ENCODE data around the gene TYSND1. TPM values are rescaled to one million over a fixed set of nuclear protein-coding genes. Genes with fewer than 3 reads are reported as not detected.
"Not testable (repeated sequence)": the region's sequence is repeated elsewhere in the genome, so short reads cannot be mapped to it uniquely, and the experiment has no call there.

The TYSND1 gene
- polyA plus RNA-seq, 2 of the 4 experiments (the other 2 are of a cell fraction) = 10.9 to 20.7 TPM

DNA sequence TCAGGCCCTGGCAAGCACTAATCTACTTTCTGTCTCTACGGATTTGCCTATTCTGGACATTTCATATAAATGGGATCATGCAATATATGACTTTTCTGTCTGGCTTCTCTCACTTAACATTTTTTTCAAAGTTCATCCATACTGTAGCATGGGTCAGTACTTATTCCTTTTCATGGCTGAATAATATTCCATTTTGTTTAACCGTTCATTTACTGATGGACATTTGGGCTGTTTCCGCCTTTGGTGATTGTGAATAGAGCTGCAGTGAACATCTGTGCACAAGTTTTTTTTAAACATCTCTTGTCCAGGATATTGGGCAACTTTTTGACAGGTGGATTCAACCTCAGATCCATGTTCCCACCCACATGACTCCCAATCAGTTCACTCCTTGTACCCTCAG lies 44.8 kb downstream of the TYSND1 start (continued):
- no peak for TF ChIP-seq BCL3 (IDR thresholded peaks at IDR 0.05)
- TF ChIP-seq ZFP36 (IDR thresholded peaks at IDR 0.05; ENCODE audit: borderline replicate concordance, partially characterized antibody) = no peak
- no peak for TF ChIP-seq EHF (CRISPR knock-in tag; IDR thresholded peaks at IDR 0.05)
- no peak for TF ChIP-seq KDM5A (IDR thresholded peaks at IDR 0.05)
- TF ChIP-seq POLR2AphosphoS2 (conservative IDR thresholded peaks at IDR 0.05; ENCODE audit: low read length) = no peak
- TF ChIP-seq ZC3H11A (IDR thresholded peaks at IDR 0.05) = no peak
- no peak for TF ChIP-seq EP300 (IDR thresholded peaks at IDR 0.05)
- no peak for TF ChIP-seq HEYL (CRISPR knock-in tag; IDR thresholded peaks at IDR 0.05)
- TF ChIP-seq, protein P1, sequence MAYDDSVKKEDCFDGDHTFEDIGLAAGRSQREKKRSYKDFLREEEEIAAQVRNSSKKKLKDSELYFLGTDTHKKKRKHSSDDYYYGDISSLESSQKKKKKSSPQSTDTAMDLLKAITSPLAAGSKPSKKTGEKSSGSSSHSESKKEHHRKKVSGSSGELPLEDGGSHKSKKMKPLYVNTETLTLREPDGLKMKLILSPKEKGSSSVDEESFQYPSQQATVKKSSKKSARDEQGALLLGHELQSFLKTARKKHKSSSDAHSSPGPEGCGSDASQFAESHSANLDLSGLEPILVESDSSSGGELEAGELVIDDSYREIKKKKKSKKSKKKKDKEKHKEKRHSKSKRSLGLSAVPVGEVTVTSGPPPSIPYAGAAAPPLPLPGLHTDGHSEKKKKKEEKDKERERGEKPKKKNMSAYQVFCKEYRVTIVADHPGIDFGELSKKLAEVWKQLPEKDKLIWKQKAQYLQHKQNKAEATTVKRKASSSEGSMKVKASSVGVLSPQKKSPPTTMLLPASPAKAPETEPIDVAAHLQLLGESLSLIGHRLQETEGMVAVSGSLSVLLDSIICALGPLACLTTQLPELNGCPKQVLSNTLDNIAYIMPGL (CRISPR knock-in tag; IDR thresholded peaks at IDR 0.05; ENCODE audit: borderline replicate concordance) = no peak

- WGBS (ENCODE audit: missing lambda C conversion rate) = 84% methylated on average over 11 of the region's 11 CpGs
- H3K4me1 ChIP-seq; ATAC-seq; H3K4me2 ChIP-seq; DNase-seq (ENCODE audit: low read depth in 1 of 2, low spot score in 1 of 2); H3K9me3 ChIP-seq; FAIRE-seq; H3K27ac ChIP-seq; POLR2A ChIA-PET; H3K4me3 ChIP-seq: not testable (repeated sequence)
- CTCF ChIA-PET = interaction anchor here (0.8 to 20.1 kb wide), 4 partner anchors 11 to 45 kb away, joined by 3 to 244 read pairs (median 4); partner anchors contain the start of gene TYSND1
These were observed 45.4 kb downstream of the TYSND1 start for GRCh38 chr10:70101068-70101562.

DNA sequence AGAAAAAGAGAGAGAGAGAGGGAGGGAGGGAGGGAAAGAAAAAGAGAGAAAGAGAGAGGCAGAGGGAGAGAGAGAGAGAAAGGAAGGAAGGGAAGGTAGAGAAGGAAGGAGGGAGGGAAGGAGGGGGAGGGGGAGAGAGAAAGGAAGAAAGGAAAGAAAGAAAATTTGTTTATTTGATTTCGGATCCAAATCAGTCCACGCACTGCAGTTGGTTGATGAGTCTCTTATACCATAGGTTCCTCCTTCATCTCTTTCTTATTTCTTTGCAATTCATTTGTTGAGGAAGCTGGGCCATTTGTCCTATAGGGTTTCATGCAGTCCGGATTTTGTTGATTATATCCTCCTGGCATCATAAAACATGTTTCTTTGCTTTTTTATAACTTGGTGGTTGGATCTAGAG lies 48.2 kb downstream of the TYSND1 start:
- no peak for TF ChIP-seq EHMT2 (IDR thresholded peaks at IDR 0.05; ENCODE audit: low read depth)
- no peak for TF ChIP-seq TFCP2L1 (CRISPR knock-in tag; IDR thresholded peaks at IDR 0.05)
- no peak for TF ChIP-seq GATA3 (IDR thresholded peaks at IDR 0.05; ENCODE audit: borderline replicate concordance)
- TF ChIP-seq SMC3 (IDR thresholded peaks at IDR 0.05) = no peak
- no peak for TF ChIP-seq BHLHE40 (IDR thresholded peaks at IDR 0.05; ENCODE audit: low read depth, low read length)
- no peak for TF ChIP-seq HOXB5 (CRISPR knock-in tag; IDR thresholded peaks at IDR 0.05)
- TF ChIP-seq NPAS2 (CRISPR knock-in tag; IDR thresholded peaks at IDR 0.05; ENCODE audit: borderline replicate concordance) = no peak
- no peak for TF ChIP-seq ESRRA (IDR thresholded peaks at IDR 0.05; ENCODE audit: borderline replicate concordance, low read length)
- no peak for TF ChIP-seq BCL3 (IDR thresholded peaks at IDR 0.05)
- no peak for TF ChIP-seq ELK1 (IDR thresholded peaks at IDR 0.05; ENCODE audit: low read depth, low read length)
- no peak for TF ChIP-seq NFE2L2 (conservative IDR thresholded peaks at IDR 0.05; ENCODE audit: low read length)
- no peak for TF ChIP-seq CBX8 (IDR thresholded peaks at IDR 0.05)
- no peak for TF ChIP-seq ZSCAN20 (CRISPR knock-in tag; IDR thresholded peaks at IDR 0.05)
- no peak for TF ChIP-seq MYC (IDR thresholded peaks at IDR 0.05; ENCODE audit: borderline replicate concordance, low read length)
- TF ChIP-seq HOXB13 (CRISPR knock-in tag; IDR thresholded peaks at IDR 0.05; ENCODE audit: low read depth) = no peak
- TF ChIP-seq, protein P2, sequence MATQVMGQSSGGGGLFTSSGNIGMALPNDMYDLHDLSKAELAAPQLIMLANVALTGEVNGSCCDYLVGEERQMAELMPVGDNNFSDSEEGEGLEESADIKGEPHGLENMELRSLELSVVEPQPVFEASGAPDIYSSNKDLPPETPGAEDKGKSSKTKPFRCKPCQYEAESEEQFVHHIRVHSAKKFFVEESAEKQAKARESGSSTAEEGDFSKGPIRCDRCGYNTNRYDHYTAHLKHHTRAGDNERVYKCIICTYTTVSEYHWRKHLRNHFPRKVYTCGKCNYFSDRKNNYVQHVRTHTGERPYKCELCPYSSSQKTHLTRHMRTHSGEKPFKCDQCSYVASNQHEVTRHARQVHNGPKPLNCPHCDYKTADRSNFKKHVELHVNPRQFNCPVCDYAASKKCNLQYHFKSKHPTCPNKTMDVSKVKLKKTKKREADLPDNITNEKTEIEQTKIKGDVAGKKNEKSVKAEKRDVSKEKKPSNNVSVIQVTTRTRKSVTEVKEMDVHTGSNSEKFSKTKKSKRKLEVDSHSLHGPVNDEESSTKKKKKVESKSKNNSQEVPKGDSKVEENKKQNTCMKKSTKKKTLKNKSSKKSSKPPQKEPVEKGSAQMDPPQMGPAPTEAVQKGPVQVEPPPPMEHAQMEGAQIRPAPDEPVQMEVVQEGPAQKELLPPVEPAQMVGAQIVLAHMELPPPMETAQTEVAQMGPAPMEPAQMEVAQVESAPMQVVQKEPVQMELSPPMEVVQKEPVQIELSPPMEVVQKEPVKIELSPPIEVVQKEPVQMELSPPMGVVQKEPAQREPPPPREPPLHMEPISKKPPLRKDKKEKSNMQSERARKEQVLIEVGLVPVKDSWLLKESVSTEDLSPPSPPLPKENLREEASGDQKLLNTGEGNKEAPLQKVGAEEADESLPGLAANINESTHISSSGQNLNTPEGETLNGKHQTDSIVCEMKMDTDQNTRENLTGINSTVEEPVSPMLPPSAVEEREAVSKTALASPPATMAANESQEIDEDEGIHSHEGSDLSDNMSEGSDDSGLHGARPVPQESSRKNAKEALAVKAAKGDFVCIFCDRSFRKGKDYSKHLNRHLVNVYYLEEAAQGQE (IDR thresholded peaks at IDR 0.05) = no peak
- TF ChIP-seq EHF (CRISPR knock-in tag; IDR thresholded peaks at IDR 0.05) = no peak
- H3K4me1 ChIP-seq = no peaks in the 10 kb centered on the region
- FAIRE-seq (no peak), DNase-seq (ENCODE audit: low read depth in 1 of 2, low spot score in 1 of 2) (no peak), ATAC-seq (no peak)
- POLR2A ChIA-PET = no interaction called here
- CTCF ChIA-PET = interaction anchor here (1.2 to 20.1 kb wide), 3 partner anchors 20 to 41 kb away, joined by 3 to 244 read pairs (median 4); no protein-coding TSS in a partner anchor
- H3K4me3 ChIP-seq = no peak overlapping the region
- no peak overlapping the region for H3K4me2 ChIP-seq
- WGBS (ENCODE audit: missing lambda C conversion rate) = 93% methylated on average over 3 of the region's 3 CpGs
- no peak overlapping the region for H3K27ac ChIP-seq
- no peaks in the 10 kb centered on the region for H3K9me3 ChIP-seq

Measured in A549 (cell line).